GM12878 (cell line): Measurements from ENCODE around the gene DCBLD2. TPM values are rescaled to one million over a fixed set of nuclear protein-coding genes. Genes with fewer than 3 reads are reported as not detected.

Experiments
- ATAC-seq: fragments of 200-7000 bp; cut with Tn5 transposase; 3 replicates; pipeline ENCODE4 v1.9.1; 2020; ENCODE audit warnings: mild to moderate bottlenecking, moderate library complexity
- BruUV-seq: library from RNA; stranded (reverse); fragments of 400-500 nt; replicated peaks from 2 replicates; lab custom pipeline; 2021; lab: Mats Ljungman, UMichigan
- CTCF ChIA-PET: fragments of 300-600 bp; sonication (Branson Sonifier 250); formaldehyde crosslinking; extraction: SDS; loops from one replicate; lab custom pipeline; 2021; ENCODE audit warnings: inconsistent platforms; lab: Yijun Ruan, JAX
- POLR2A ChIA-PET: fragments of 350-600 bp; formaldehyde crosslinking; extraction: SDS; loops from one replicate; lab custom pipeline; 2021; ENCODE audit warnings: inconsistent platforms; lab: Charles Lee
- RAD21 ChIA-PET: fragments of 300-600 bp; sonication (Branson Sonifier 250); formaldehyde crosslinking; loops from one replicate; lab custom pipeline; 2023; ENCODE audit warnings: antibody characterized with exemption; ENCODE audit not compliant: unreplicated experiment; lab: Charles Lee
- SMC1A ChIA-PET: fragments of 300-600 bp; sonication (Branson Sonifier 250); formaldehyde crosslinking; loops from one replicate; lab custom pipeline; 2023; ENCODE audit not compliant: unreplicated experiment, uncharacterized antibody; lab: Charles Lee
- DNase-seq: peaks from one replicate; pipeline ENCODE4 v3.0.0-alpha.2; 2011; ENCODE audit warnings: low read depth, low spot score
- FAIRE-seq: peaks from 3 replicates; lab custom pipeline; 2011; peaks lifted over from hg19 to GRCh38; lab: Jason Lieb, UNC
- H2AFZ ChIP-seq: 2 replicates; pipeline ENCODE4 v1.6.0; 2011; ENCODE audit warnings: low read depth, low read length, control low read depth; ENCODE audit not compliant: control insufficient read depth
- H3K27ac ChIP-seq: 2 replicates; pipeline ENCODE4 v1.5.1; 2011; ENCODE audit warnings: control low read depth; ENCODE audit not compliant: control insufficient read depth, insufficient read depth
- H3K27me3 ChIP-seq, 2 experiments: replicated peaks in 1 of 2; 2 replicates each; pipeline versions ENCODE4 v1.6.0 to v1.6.1; 2011; ENCODE audit warnings: low read length in 1 of 2; ENCODE audit not compliant: control insufficient read depth in 2 of 2, insufficient read depth in 2 of 2
- H3K36me3 ChIP-seq, 2 experiments: 2 replicates each; pipeline ENCODE4 v1.5.1; 2011; ENCODE audit warnings: low read length in 1 of 2; ENCODE audit not compliant: control insufficient read depth in 2 of 2, insufficient read depth in 2 of 2
- H3K4me1 ChIP-seq: 2 replicates; pipeline ENCODE4 v1.6.1; 2011; ENCODE audit warnings: mild to moderate bottlenecking, low read length, moderate library complexity, mixed read lengths; ENCODE audit not compliant: control insufficient read depth, insufficient read depth
- H3K4me2 ChIP-seq: 2 replicates; pipeline ENCODE4 v1.6.0; 2011; ENCODE audit warnings: control low read depth; ENCODE audit not compliant: control insufficient read depth, insufficient read depth
- H3K4me3 ChIP-seq: fragments of 200-600 bp; sonication (generic); 2 replicates; pipeline ENCODE4 v1.5.1; 2016
- H3K79me2 ChIP-seq: 2 replicates; pipeline ENCODE4 v1.6.0; 2011; ENCODE audit warnings: low read length; ENCODE audit not compliant: control insufficient read depth, insufficient read depth
- H3K9ac ChIP-seq: 2 replicates; pipeline ENCODE4 v1.8.0; 2011; ENCODE audit warnings: low read length, control low read depth, mixed read lengths; ENCODE audit not compliant: control insufficient read depth, insufficient read depth
- H3K9me3 ChIP-seq: replicated peaks from 3 replicates; pipeline ENCODE4 v1.5.1; 2011; ENCODE audit warnings: mild to moderate bottlenecking, low read length; ENCODE audit not compliant: control insufficient read depth, insufficient read depth
- H4K20me1 ChIP-seq: 2 replicates; pipeline ENCODE4 v1.6.0; 2011; ENCODE audit not compliant: control insufficient read depth, insufficient read depth
- ASH2L ChIP-seq: fragments of 300-600, 200-600 bp; sonication (generic); IDR thresholded peaks from 2 replicates; pipeline ENCODE4 v1.6.1; 2017; ENCODE audit warnings: low read depth, mild to moderate bottlenecking, borderline replicate concordance
- BMI1 ChIP-seq: fragments of 450-650 bp; IDR thresholded peaks from 2 replicates; pipeline ENCODE4 v1.6.1; 2016; ENCODE audit warnings: mild to moderate bottlenecking, moderate library complexity, borderline replicate concordance
- CREB1 ChIP-seq: IDR thresholded peaks from 2 replicates; pipeline ENCODE4 v1.6.1; 2012; ENCODE audit warnings: low read depth, mild to moderate bottlenecking, inconsistent platforms
- E4F1 ChIP-seq: fragments of 450-650 bp; IDR thresholded peaks from 2 replicates; pipeline ENCODE4 v1.6.1; 2018; ENCODE audit warnings: borderline replicate concordance, mild to moderate bottlenecking; ENCODE audit not compliant: partially characterized antibody
- HDAC2 ChIP-seq: fragments of 200-600 bp; sonication (generic); IDR thresholded peaks from 2 replicates; pipeline ENCODE4 v1.6.1; 2017
- HSF1 ChIP-seq: fragments of 150-350 bp; IDR thresholded peaks from 2 replicates; pipeline ENCODE4 v1.6.1; 2014; ENCODE audit warnings: mild to moderate bottlenecking, low read depth, low read length
- KAT2A ChIP-seq: conservative IDR thresholded peaks from 2 replicates; pipeline ENCODE4 v1.6.1; 2011; ENCODE audit warnings: low read depth, low read length; ENCODE audit not compliant: control insufficient read depth
- MAX ChIP-seq: IDR thresholded peaks from 2 replicates; pipeline ENCODE4 v1.6.1; 2012; ENCODE audit warnings: low read depth, low read length, improper control_type of control experiment
- MXI1 ChIP-seq: fragments of 150-350 bp; IDR thresholded peaks from 2 replicates; pipeline ENCODE4 v1.6.1; 2011; ENCODE audit warnings: low read depth, mild to moderate bottlenecking, inconsistent platforms, low read length, improper control_type of control experiment
- WGBS: methylation state at CpG from one replicate; pipeline ENCODE4 v1.1.6; 2016; ENCODE audit warnings: low lambda C conversion rate; ENCODE audit not compliant: insufficient replicate concordance, insufficient coverage; ENCODE audit errors: missing lambda C conversion rate; 5-methylcytosine and 5-hydroxymethylcytosine counted together
- in situ Hi-C: fragments of 300-500 bp; cut with MboI; formaldehyde crosslinking; loops from 9 replicates; pipeline ENCODE4 v1.14.3; 2018; ENCODE audit warnings: mixed read lengths
- intact Hi-C: fragments of 100-400 bp; cut with micrococcal nuclease; formaldehyde crosslinking; loops from one replicate; pipeline ENCODE4 v1.14.2; 2022; ENCODE audit not compliant: unreplicated experiment
- polyA plus RNA-seq, 11 experiments: library from polyadenylated mRNA; depleted of rRNA in 4 of 11; unstranded in 6 of 11; stranded (reverse) in 5 of 11; fragments of >200 nt; fragmentation: Nextera tagmentation in 4 of 11; fragmentation: Illumina TruSeq in 1 of 11; extraction: Ambion mirVana in 4 of 11; extraction: Trizol in 1 of 11; gene quantifications; 1 replicate in 1 of 11; 2 replicates in 10 of 11; pipeline versions ENCODE4 v1.2.1 to v1.2.3, GENCODE V29; 2011 to 2016; ENCODE audit warnings: inconsistent platforms in 2 of 11, missing spikeins in 2 of 11, low read depth in 1 of 11
- total RNA-seq, 4 experiments: library from RNA; depleted of rRNA in 3 of 4; stranded (reverse); fragments of >200 nt in 3 of 4; fragmentation: Illumina TruSeq in 1 of 4; extraction: Trizol in 1 of 4; gene quantifications; 2 replicates each; pipeline versions ENCODE4 v1.2.1 to v1.2.3, GENCODE V29; 2013 to 2021

The DCBLD2 gene
- total and polyA plus RNA-seq, 10 of the 15 experiments (the other 5 are each of a cell fraction or from before 2014, with no cell fraction given), result 1.6 to 5.9 (median 4.7) TPM

- H3K9me3 ChIP-seq, result no peaks in the 10 kb centered on the region
- H3K27me3 ChIP-seq, result no peaks in the 10 kb centered on the region
- SMC1A ChIA-PET, result interaction anchor here (0.7 to 3.0 kb wide), 3 partner anchors 10 to 168 kb away, joined by 3 to 21 read pairs (median 4); no protein-coding TSS in a partner anchor
- H3K36me3 ChIP-seq, result no peaks in the 10 kb centered on the region
- no peaks in the 10 kb centered on the region for H4K20me1 ChIP-seq
- TF ChIP-seq HSF1, result no peak
- no peak for TF ChIP-seq HDAC2
- no peak for TF ChIP-seq ASH2L
- TF ChIP-seq MAX, result no peak
- TF ChIP-seq E4F1, result no peak
- TF ChIP-seq BMI1, result no peak
- no peak for TF ChIP-seq KAT2A
- TF ChIP-seq CREB1, result no peak
- no peak for TF ChIP-seq MXI1
- H3K4me3 ChIP-seq, result no peak overlapping the region
- RAD21 ChIA-PET, result interaction anchor here (1.2 to 2.3 kb wide), 3 partner anchors 9 to 860 kb away, joined by 3 to 8 read pairs (median 4); no protein-coding TSS in a partner anchor
- no TSS peak for BruUV-seq
- CTCF ChIA-PET, result interaction anchor here (1.5 to 4.4 kb wide), 4 partner anchors 10 to 483 kb away, joined by 4 to 20 read pairs (median 12); no protein-coding TSS in a partner anchor
- H3K9ac ChIP-seq, result no peak overlapping the region
- DNase-seq (no peak), ATAC-seq (no peak), FAIRE-seq (no peak)
- in situ Hi-C loops (no loop called here), intact Hi-C loops (loop anchor here (5.0 to 10.0 kb wide), 2 partner anchors 76 to 679 kb away; partner anchors contain the start of gene DCBLD2)
- WGBS, result 79% methylated on average over 3 of the region's 3 CpGs
- H3K79me2 ChIP-seq, result no peaks in the 10 kb centered on the region
- POLR2A ChIA-PET, result interaction anchor here (0.7 kb wide), 1 partner anchor 95 kb away, joined by 3 read pairs; no protein-coding TSS in a partner anchor
- H3K4me1 ChIP-seq, result no peaks in the 10 kb centered on the region
- no peak overlapping the region for H3K27ac ChIP-seq
- no peak overlapping the region for H2AFZ ChIP-seq
- H3K4me2 ChIP-seq, result no peak overlapping the region
These were observed 75.4 kb downstream of the DCBLD2 start for GRCh38 chr3:98826126-98826525.
